ENCODE measurements around the gene ERCC6L2.

DNA sequence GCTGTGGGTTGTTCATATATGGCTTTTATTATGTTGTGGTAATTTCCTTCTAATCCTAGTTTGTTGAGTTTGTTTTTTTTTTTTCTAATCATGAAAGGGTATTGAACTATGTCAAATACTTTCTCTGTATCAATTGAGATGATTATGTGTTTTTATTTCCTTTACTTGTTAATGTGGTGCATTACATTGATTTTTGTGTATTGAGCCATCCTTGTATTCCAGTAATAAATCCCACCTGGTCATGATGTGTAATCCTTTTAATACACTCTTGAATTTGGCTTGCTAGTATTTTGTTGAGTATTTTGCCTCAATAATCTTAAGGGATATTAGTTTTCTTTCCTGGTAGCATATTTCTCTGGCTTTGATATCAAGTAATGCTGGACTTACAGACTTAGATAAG lies 13.1 kb upstream of the ERCC6L2 start:
- TF ChIP-seq, protein P1, sequence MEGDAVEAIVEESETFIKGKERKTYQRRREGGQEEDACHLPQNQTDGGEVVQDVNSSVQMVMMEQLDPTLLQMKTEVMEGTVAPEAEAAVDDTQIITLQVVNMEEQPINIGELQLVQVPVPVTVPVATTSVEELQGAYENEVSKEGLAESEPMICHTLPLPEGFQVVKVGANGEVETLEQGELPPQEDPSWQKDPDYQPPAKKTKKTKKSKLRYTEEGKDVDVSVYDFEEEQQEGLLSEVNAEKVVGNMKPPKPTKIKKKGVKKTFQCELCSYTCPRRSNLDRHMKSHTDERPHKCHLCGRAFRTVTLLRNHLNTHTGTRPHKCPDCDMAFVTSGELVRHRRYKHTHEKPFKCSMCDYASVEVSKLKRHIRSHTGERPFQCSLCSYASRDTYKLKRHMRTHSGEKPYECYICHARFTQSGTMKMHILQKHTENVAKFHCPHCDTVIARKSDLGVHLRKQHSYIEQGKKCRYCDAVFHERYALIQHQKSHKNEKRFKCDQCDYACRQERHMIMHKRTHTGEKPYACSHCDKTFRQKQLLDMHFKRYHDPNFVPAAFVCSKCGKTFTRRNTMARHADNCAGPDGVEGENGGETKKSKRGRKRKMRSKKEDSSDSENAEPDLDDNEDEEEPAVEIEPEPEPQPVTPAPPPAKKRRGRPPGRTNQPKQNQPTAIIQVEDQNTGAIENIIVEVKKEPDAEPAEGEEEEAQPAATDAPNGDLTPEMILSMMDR (IDR thresholded peaks at IDR 0.05), result no peak
- TF ChIP-seq EZH2 (IDR thresholded peaks at IDR 0.05), result no peak

All from neural progenitor cell (in vitro differentiated cells).